ENCODE results near the gene PLAC8L1.

- TF ChIP-seq CTCF (conservative IDR thresholded peaks at IDR 0.05; ENCODE audit: low read length) (no peak), EZH2phosphoT487 (IDR thresholded peaks at IDR 0.05; ENCODE audit: borderline replicate concordance, low read depth, low read length) (no peak)
Observed at GRCh38 chr5:146098047-146098446, 7.3 kb downstream of the PLAC8L1 start.
